HG02852 (cell line): ENCODE results near the gene DNAI2.

Experiments
- ATAC-seq: cut with Tn5 transposase; IDR thresholded peaks from one replicate; pipeline ENCODE4 v1.9.1; 2021; ENCODE audit warnings: mild to moderate bottlenecking, moderate library complexity; ENCODE audit not compliant: unreplicated experiment

The DNAI2 gene

DNA sequence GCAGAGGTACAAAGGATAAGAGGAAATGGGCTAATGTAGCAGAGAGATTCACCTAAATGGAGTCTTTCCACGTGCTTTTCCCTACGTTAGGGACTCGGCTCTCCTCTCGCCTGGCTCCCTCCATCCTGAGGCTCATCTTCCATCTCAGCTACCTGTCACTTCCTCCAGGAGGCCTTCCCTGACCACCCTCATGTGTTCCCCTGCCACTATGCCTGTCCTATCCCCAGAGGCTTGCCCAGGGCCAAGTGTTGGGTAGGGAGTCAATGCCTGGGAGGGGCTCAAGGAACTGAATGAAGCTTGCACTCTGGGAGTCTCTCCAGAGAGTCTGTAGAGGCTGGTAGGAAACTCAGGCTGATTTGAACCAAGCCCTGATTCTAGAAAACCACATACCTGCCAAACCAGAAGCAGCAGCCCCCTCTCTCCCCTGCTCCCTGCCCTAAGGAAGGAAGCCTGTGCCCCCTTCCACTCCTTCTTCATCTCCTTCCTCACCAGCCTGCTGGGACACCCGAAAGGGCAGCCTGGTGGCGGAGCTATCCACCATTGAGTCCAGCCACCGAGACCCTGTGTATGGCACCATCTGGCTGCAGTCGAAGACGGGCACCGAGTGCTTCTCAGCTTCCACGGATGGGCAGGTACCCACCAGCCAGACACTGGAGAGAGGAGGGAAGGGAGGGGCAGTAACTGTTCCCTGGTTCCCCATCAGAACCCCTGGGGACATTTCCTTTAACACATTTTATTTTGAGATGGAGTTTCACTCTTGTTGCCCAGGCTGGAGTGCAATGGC is 25.4 kb downstream of the DNAI2 start:
- ATAC-seq = no peak

DNA sequence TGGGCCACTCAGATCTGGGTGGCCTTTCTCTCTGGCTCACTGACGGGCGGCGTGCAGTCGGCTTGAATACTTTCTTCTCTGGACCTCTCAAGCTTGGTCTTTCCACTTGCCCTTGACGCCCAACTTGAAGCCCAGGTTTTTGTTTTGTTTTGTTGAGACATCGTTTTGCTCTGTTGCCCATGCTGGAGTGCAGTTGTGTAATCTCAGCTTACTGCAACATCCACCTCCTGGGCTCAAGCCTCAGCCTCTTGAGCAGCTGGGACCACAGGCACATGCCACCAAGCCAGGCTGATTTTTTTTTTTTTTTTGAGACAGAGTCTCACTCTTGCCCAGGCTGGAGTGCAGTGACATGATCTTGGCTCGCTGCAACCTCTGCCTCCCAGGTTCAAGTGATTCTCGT is 29.3 kb downstream of the DNAI2 start:
- ATAC-seq = no peak

DNA sequence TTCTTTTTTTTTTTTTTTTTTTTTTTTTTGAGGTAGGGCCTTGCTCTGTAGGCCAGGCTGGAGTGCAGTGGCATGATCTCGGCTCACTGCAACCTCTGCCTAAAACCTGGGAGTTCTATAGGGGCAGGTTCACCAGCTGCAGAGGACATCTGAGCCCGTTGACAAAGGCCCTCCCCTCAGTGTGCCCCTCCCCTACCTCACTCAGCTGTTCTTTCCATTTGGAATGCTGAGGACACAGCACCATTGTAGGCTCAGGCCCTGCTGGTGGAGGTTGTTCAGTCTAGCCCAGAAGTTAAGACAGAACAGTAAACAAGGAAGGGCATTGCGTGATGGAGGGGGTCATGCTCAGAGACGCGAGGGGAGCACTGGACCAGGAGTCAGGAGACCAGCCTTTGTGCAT is 30.1 kb downstream of the DNAI2 start:
- ATAC-seq = no peak

DNA sequence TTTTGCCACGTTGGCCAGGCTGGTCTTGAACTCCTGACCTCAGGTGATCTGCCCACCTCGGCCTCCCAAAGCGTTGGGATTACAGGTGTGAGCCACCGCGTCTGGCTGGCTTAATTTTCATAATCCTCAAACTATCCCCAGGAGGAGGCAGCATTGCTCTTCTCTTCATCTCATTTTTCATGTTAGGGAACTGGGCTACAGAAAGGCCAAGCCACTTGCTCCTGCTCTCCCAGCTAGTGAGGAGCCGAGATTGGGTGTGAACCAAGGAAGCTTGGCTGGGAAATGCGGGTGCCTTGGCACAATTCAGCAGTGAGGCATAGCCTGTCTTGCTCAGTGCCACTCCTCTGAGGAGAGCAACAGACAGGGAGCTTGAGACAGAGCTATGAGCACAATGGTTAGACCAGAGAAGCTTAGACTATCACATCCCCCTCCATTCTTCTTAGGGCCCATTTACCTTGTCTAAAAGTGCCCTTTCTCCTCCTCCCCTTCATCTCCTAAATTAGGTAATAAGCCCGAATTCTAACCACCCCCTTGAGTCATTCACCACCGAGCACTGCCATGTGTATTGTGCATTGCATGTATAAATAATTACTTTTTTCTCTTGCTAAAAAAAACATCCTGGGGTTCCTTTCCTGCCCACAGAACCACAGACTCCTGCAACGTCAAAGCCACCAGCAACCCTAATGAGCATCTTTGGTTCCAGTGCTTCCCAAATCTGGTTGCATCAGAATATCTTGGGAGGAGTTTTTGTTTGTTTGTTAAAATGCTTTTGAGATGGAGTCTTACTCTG is 32.0 kb downstream of the DNAI2 start:
- ATAC-seq = no peak

DNA sequence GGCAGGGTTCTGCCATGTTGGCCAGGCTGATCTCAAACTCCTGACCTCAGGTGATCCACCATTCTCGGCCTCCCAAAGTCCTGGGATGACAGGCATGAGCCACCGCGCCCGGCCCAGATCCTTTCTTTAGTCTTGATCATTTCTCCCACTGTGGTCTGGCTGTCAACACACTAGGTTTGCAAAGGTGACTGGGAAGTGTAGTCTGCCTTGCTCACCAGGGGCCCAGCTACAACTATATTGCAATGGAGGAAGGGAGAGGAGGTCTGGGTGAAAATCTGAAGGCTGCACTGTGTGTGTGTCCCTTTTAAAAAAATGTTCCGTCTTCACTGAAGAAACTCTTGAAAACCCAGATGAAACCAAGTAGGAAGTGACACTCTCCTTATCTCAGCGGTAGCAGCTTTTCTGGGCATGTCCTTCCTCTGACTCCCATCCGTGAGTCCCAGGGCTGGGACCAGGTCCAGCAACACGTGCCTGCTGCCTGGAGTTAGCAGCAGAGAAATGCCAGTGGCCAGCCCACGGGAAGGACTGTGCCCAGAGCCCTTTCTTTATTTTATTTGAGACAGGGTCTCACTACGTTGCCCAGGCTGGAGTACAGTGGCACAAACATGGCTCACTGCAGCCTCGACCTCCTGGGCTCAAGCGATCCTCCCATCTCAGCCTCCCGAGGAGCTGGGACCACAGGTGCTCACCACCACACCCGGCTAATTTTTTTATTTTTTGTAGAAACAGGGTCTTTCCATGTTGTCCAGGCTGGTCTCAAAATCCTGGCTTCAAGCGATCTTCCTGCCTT is 34.1 kb downstream of the DNAI2 start:
- ATAC-seq = no peak

DNA sequence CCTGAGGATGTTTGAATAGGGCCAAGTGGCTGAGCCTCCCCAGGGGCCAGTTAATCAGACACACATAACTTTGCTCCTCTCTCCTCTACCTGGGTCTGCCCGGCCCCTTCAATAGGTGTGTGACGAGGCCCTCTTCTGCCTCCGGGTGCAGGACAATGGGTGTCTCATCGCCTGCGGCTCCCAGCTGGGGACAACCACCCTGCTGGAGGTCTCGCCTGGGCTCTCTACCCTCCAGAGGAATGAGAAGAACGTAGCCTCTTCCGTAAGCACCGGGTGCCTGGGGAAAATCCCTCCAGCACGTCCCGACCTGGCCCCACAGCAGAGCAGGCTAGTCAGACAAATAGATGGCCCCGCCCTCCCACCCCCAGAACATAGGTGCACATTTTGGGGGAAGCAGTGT is 35.9 kb downstream of the DNAI2 start:
- no peak for ATAC-seq

DNA sequence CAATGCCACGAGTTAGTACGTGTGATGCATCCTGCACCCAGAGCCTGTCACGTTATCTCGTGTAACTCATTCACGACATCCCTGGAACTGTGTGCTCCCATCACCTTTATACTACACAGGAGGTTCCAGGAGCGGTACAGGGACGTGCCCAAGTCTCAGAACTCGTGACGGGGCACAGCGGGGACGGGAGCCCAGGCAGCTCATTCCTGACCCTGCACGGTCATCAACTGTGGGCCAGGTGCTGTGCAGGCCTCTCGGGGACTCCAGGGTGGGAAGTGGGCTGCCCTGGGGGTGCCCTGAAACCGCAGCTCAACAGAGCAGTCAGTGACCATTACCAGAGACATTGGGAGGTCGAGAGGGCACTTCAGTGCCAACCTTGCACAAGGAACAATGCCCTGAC is 40.8 kb downstream of the DNAI2 start:
- no peak for ATAC-seq

DNA sequence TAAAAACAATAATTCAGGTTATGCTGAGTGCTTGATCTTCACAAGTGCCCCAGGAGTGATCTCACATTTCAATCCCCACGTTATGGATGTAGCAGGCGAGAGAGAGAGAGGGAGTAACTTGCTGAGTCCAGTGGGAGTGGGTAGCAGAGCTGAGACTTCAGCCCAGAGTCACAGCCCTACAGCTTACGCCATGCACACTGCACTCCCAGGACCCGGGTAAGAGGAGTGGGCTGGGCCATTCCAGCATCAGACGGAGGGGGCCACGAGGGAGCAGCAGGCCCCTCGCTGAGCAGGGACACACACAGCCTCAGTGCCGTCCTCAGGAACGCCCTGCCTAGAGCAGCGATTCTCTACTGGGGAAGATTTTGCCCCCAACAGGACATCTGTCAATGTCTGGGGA is 42.2 kb downstream of the DNAI2 start:
- no peak for ATAC-seq

DNA sequence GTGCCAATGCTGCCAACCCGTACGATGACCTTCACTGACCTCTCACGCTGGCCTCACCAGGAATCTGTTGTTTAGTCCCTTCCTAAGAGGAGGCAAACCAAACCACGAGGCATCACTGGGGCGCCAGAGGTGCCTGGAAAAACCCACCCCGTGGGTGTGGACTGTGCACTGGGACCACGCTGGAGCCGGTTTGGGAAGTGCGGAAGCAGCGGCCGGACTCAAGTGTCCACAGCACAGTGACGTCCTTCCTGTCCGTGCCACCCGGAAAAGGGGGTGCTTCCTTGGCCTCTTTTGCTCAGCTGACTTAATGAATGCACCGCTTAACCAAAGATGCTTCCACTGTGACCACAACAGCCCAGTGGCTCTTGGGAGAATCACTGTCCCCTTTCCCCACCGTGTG is 43.0 kb downstream of the DNAI2 start:
- no peak for ATAC-seq

DNA sequence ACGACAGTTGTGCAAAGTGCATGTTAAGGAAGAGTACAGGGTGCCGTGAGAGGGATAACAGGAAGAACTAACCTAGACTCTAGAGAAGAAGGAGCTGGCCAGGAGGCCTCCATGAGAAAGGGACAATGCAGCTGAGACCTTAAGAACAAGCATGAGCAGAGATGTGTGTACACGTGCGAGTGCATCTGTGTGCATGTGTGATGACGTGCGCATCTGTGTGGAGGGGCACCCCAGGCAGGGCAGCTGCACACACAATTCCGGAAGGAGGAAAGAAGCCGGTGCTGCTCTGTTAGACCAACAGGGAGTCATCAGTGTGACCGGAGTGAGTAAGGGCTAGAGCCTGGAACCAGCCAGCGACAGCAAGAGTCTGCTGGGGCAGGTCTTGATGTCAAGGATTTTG is 44.4 kb downstream of the DNAI2 start:
- ATAC-seq = no peak

DNA sequence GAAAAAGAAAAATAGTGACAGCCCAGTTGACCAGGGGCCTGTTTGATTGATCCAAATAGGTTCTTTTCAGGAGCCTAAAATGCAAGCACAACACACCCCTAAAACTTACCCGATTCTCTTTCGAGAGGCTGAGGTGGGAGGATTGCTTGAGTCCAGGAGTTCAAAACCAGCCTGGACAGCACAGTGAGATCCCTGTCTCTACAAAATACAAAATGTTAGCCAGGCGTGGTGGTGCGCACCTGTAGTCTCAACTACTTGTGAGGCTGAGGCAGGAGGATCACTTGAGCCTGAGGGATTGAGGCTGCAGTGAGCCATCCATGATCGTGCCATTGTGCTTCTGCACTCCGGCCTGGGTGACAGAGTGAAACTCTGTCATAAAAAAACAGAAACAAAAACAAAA is 50.5 kb downstream of the DNAI2 start:
- ATAC-seq = no peak

DNA sequence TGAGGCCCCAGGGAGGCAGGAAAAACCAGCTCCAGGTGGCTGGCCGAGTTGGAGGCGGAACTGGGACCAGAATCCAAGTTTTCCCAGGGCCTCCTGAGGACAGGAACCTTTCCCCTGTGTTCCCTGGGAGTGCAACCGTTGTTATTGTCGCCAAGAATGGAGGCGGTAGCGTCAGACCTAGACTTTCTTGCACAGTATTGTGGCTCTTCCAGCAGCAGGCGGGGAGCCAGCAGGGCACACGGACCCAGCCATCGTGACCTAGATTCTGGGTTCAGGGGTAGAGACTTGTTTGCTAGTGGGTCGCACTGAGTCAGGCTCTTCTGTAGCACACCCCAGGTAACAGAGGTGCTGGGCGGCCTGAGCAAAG is 51.3 kb downstream of the DNAI2 start:
- no peak for ATAC-seq

DNA sequence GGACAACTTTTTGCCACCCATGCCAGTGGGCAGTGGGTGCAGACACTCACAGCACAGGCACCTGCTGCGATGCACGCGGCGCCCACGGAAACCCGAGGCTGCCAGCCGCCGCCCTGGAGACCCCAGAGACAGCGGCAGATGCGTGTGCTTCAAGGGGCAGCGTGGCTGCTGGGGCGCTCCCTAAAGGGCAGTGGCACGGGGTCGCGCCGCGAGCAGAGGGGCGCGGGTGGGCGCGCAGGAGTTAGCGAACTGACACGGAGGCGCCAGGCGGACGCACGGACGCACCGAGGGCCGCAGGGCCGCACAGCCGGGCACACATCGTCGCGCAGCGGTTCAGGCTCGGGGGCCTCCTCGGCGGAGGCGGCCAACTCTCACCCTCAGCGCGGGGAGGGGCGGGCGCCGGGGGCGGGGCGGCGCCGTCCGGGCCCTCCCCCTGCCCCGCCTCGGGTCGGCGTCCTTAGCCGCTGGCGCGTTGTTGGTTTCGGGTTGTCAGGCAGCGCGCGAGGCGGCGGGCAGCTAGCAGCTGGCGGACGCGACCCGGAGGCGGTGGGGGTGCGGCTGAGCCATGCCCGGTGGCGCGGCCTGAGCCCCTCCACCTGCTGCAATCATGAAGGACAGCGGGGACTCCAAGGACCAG is 51.8 kb downstream of the DNAI2 start, which contains the start of gene KIF19:
Gene KIF19 (plus strand): TSS at position 484 of the 637 bp plus-strand sequence. CDS start 124 bp downstream, at position 608.
- ATAC-seq = no peak

DNA sequence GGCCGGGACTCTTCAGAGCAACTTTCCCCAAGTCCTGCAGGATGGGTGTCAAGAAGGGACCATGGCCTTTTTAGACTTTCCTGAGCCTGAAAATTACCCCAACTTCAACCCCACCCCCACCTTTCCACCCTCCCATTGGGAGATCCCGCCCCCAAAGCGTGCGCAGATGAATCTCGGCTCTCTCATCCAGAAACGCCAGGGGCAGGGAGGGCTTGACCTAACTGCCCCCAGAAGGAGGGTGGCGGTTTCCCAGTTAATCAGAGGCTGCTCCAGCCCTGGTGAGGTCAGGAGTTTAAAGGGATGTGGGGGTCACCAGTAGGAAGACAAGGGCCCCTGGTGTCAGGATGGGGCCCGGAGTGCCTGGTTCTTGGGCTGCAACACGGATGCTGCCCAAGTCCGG is 52.5 kb downstream of the DNAI2 start:
- ATAC-seq = no peak

DNA sequence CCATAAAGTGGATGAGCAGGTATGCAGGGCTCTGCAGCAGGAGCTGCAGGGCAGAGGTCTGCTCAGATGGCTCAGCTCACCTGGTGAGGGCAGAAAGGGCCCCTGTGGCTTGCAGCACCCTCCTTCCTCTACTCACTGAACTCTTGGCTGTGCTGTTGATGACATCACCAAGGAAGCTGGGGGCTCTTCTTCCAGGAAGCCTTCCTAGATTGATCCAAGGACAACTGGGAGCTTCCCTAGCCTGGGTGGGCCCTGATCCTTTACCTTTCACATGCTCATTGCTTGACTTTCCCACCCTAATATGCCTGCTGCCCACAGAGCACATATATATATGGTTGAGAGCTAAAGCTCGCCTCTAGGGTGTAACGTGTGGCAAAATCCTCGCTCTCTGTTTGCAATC is 54.5 kb downstream of the DNAI2 start:
- ATAC-seq = no peak

DNA sequence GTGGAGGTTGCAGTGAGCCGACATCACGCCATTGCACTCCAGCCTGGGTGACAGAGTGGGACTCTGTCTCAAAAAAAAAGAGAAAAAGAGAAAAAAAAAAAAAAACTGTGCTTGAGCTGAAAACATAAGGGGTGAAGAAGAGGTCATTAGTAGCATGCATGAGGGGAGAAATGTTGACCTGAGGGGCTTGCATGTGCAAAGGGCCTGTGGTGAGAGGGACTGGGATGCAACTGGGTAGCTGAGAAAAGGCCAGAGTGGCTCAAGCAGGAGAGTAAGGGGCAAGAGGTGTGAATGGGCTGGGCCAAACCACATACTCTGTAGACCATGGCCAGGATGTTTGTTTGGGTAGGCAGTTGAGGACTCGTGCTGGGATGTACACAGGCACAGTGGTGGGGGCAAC is 55.3 kb downstream of the DNAI2 start:
- ATAC-seq = no peak

DNA sequence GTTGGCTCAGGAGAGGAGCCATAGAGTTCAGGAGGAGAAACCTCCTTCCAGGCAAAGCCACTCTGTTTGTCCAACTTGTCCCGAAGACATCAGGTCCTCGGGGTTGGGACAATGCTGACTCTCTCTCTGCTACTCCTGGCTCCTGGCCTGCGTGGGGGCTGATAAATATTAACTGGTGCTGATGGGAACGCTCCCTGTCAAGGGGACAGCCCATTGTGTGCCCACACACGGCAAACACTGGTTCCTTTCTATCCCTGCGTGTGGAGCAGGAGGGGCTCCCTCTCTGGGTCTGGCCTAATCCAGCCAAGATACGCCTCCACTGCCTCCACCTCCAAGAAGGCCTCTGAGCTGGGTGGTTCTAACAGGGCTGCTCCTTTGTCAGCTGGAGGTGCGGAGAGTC is 56.4 kb downstream of the DNAI2 start:
- no peak for ATAC-seq

DNA sequence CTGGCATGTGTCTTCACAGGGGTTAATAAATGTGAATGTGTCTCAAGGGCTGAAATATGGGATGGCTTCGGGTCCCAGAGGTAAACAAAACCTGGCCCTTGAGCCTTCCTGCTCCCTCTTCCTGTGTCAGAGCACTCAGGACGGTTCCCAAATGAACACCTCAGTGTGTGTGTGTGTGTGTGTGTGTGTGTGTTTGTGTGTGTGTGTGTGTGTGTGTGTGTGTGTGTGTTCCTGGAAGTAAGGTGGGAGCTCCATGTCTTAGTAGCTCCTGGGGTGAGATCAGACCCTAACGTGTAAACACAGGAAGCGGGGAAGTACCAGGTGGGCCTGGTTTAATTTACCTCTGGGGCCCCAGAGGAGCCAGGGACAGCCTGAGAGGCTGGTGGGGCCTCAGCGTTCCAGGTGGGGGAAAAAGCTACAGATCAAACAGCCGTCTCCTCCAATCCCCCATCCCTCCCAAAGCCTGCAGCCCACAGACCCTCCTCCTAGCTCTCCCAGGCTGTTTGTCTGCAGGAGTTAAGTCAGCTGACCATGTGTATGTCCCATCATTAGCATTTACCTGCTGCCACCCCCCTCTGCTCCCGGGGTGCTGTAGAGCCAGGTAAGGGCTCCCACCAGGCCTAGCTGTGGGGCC is 58.1 kb downstream of the DNAI2 start:
- no peak for ATAC-seq

DNA sequence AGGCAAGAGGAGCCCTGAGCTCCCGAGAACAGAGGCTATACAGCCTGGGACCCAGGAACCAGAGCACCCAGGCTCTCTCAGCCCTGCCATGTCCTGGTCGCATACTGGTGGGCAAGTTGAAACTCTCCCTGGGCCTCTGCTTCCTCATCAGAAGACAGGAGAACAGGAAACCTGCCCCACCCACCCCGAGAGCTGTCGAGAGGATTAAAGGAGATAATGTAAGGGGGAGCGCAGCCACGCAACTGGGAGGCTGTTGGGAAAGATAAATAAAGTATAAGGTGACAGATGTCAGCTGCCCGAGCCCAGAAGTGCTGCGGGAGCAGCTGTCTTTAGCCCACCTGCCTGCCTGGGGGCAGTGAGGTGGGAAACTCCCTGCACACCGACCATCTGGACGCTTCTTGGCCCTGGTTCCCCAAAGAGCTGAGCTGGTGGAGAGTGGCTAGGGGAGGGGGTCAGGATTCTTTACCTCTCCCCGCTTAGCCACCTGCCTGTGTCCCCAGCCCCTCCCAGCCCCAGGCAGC is 58.8 kb downstream of the DNAI2 start:
- no peak for ATAC-seq

DNA sequence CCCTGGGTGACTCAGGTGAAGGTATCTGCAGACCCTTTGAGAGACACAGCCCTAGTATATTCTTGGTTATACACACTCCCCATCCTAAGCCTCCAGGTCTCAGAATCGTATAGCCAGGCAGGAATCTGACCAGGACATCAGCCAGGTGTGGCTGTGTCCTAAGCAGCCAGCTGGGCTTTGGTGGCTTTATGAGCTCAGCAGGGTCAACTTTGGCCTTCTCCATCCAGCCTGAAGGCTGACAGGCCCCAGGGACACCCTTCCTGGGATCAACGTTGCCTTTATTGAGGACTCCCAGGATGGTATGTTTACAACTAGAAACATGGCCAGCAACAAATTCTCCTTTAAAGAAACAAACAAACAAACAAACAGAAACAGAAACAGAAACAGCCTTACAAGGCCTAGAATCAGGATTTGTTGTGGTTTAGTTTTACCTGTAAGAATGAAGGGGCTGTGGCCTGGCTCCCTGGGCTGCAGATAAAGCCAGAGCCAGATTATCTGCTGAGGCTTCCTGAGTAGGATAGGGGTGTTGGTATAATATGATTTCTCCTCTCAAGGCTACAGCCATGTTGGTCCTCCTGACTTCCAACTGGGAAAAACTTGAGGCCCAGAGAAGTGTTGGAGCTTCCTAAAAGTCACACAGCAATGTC is 60.5 kb downstream of the DNAI2 start:
- ATAC-seq = no peak
